ENCODE results near the gene TYMP. TPM values are rescaled to one million over a fixed set of nuclear protein-coding genes. Genes with fewer than 3 reads are reported as not detected.
"Not testable (repeated sequence)": the region's sequence is repeated elsewhere in the genome, so short reads cannot be mapped to it uniquely, and the experiment has no call there.

Gene TYMP
- total and polyA plus RNA-seq, 2 of the 8 experiments (the other 6 are each of a cell fraction or from before 2014, with no cell fraction given): 0.43 to 0.48 TPM

- H3K14ac ChIP-seq (ENCODE audit: insufficient read length); H2BK120ac ChIP-seq (replicated peaks; ENCODE audit: low read depth, low read length); H2BK20ac ChIP-seq (ENCODE audit: low read length); DNase-seq (ENCODE audit: low read depth in 1 of 2, low spot score in 2 of 2); H2AK5ac ChIP-seq (ENCODE audit: low read depth, low read length); H3K79me2 ChIP-seq (ENCODE audit: control insufficient read depth in 1 of 2, insufficient read depth in 2 of 2, low read length in 2 of 2); FAIRE-seq; POLR2A ChIA-PET (ENCODE audit: partially characterized antibody); H3K79me1 ChIP-seq (ENCODE audit: low read depth, low read length); H3K18ac ChIP-seq (ENCODE audit: extremely low read depth, low read length); H3K23ac ChIP-seq (ENCODE audit: insufficient read length); H3K56ac ChIP-seq (replicated peaks; ENCODE audit: insufficient read length, low read depth, low read length); H3K4me3 ChIP-seq (ENCODE audit: extremely low read depth in 1 of 4, insufficient read depth in 2 of 4, low read depth in 3 of 4, low read length in 4 of 4); H3K4ac ChIP-seq (replicated peaks; ENCODE audit: insufficient read length, low read depth, low read length); H4K8ac ChIP-seq (ENCODE audit: extremely low read depth, insufficient read depth, low read length); H2BK12ac ChIP-seq (ENCODE audit: low read depth, low read length); H3K27ac ChIP-seq (ENCODE audit: low read depth, low read length); H3K27me3 ChIP-seq (replicated peaks in 1 of 4; ENCODE audit: control insufficient read depth in 3 of 4, extremely low read depth in 1 of 4, insufficient read depth in 3 of 4, low read length in 3 of 4); H3K9ac ChIP-seq (replicated peaks in 1 of 4; ENCODE audit: extremely low read depth in 1 of 4, low read depth in 3 of 4, low read length in 3 of 4); CTCF ChIA-PET (ENCODE audit: partially characterized antibody); H4K91ac ChIP-seq (replicated peaks; ENCODE audit: insufficient read length, low read length); H3K4me1 ChIP-seq (replicated peaks in 1 of 4; ENCODE audit: control insufficient read depth in 3 of 4, insufficient read depth in 4 of 4, low read length in 3 of 4); H2BK5ac ChIP-seq (ENCODE audit: low read depth, low read length); H2AFZ ChIP-seq (ENCODE audit: low read length); H3K9me3 ChIP-seq (ENCODE audit: insufficient read depth in 2 of 2, low read depth in 1 of 2, low read length in 1 of 2); H3K23me2 ChIP-seq (ENCODE audit: low read depth, low read length); H3K4me2 ChIP-seq (ENCODE audit: insufficient read depth in 1 of 2, low read depth in 2 of 2, low read length in 2 of 2); H4K5ac ChIP-seq (ENCODE audit: insufficient read length, low read depth, low read length); H2BK15ac ChIP-seq (ENCODE audit: low read length): not testable (repeated sequence)
- 88% methylated on average over 7 of the region's 8 CpGs; no CpG with 5 or more reads in 1 of the 2 experiments for WGBS, 2 experiments (ENCODE audit: extremely low coverage in 1 of 2, insufficient coverage in 1 of 2, insufficient read length in 1 of 2, insufficient replicate concordance in 2 of 2, low coverage in 1 of 2, low lambda C conversion rate in 2 of 2, missing lambda C conversion rate in 1 of 2)
- Histone ChIP-seq H4K20me1 (replicated peaks in 1 of 2; ENCODE audit: control insufficient read depth in 1 of 2, insufficient read depth in 2 of 2, low read length in 2 of 2) (peaks cover 6 to 20% of the 10 kb centered on the region in 2 experiments), H3K36me3 (ENCODE audit: control insufficient read depth in 2 of 4, insufficient read depth in 4 of 4, low read length in 3 of 4) (peaks cover 4 to 25% (median 19%) of the 10 kb centered on the region in 4 experiments; a peak in 7 of 8 replicates)
Measured at GRCh38 chr22:50520184-50520583, 9.6 kb downstream of the TYMP start.
